H1 (cell line): ENCODE measurements around the gene RUNX1.

Experiments used
- CEBPB ChIP-seq: IDR thresholded peaks from 2 replicates; pipeline ENCODE4 v1.6.1; 2012; ENCODE audit warnings: low read depth, low read length
- CHD2 ChIP-seq: IDR thresholded peaks from 2 replicates; pipeline ENCODE4 v1.6.1; 2012; ENCODE audit warnings: low read length, improper control_type of control experiment
- CTCF ChIP-seq, 3 experiments: IDR thresholded peaks; 1 replicate in 2 of 3; 2 replicates in 1 of 3; pipeline versions ENCODE4 v1.5.1 to v1.6.1; 2011; ENCODE audit warnings: low read length in 3 of 3, mild to moderate bottlenecking in 3 of 3, inconsistent platforms in 2 of 3, low read depth in 1 of 3, moderate library complexity in 1 of 3; ENCODE audit not compliant: insufficient read depth in 1 of 3; ENCODE audit errors: control extremely low read depth in 1 of 3
- EP300 ChIP-seq, 2 experiments: IDR thresholded peaks; 1 replicate in 1 of 2; 2 replicates in 1 of 2; pipeline ENCODE4 v1.6.1; 2011 to 2012; ENCODE audit warnings: low read depth in 2 of 2, low read length in 2 of 2, mild to moderate bottlenecking in 2 of 2, borderline replicate concordance in 1 of 2, inconsistent platforms in 1 of 2, moderate library complexity in 1 of 2
- EZH2 ChIP-seq: fragments of 200-600 bp; sonication (generic); IDR thresholded peaks from 2 replicates; pipeline ENCODE4 v1.7.1; 2012; ENCODE audit warnings: low read depth, mild to moderate bottlenecking, moderate library complexity, low read length, inconsistent platforms; ENCODE audit not compliant: severe bottlenecking
- GTF2F1 ChIP-seq: IDR thresholded peaks from 2 replicates; pipeline ENCODE4 v1.6.1; 2012; ENCODE audit warnings: low read depth, low read length, improper control_type of control experiment, borderline replicate concordance
- POLR2A ChIP-seq, 2 experiments: IDR thresholded peaks; 1 replicate in 1 of 2; 2 replicates in 1 of 2; pipeline ENCODE4 v1.6.1; 2011; ENCODE audit warnings: low read depth in 2 of 2, low read length in 2 of 2, mild to moderate bottlenecking in 2 of 2; ENCODE audit errors: control extremely low read depth in 1 of 2
- POLR2AphosphoS5 ChIP-seq: IDR thresholded peaks from 2 replicates; pipeline ENCODE4 v1.6.1; 2011; ENCODE audit warnings: low read depth, low read length
- SP1 ChIP-seq: IDR thresholded peaks from 2 replicates; pipeline ENCODE4 v1.6.1; 2011; ENCODE audit warnings: low read depth, low read length
- TAF1 ChIP-seq: IDR thresholded peaks from 2 replicates; pipeline ENCODE4 v1.6.1; 2011; ENCODE audit warnings: mild to moderate bottlenecking, low read depth, low read length
- ZNF274 ChIP-seq: IDR thresholded peaks from 2 replicates; pipeline ENCODE4 v1.7.0; 2012; ENCODE audit warnings: low read length, borderline replicate concordance; ENCODE audit errors: extremely low read depth

GRCh38 chr21:34788879-34789278 lies 260.2 kb downstream of the RUNX1 start:
- TF ChIP-seq POLR2A (IDR thresholded peaks at IDR 0.05; ENCODE audit: control extremely low read depth in 1 of 2, low read depth in 2 of 2, low read length in 2 of 2) (no peak), CTCF (IDR thresholded peaks at IDR 0.05; ENCODE audit: control extremely low read depth in 1 of 3, insufficient read depth in 1 of 3, low read depth in 1 of 3, low read length in 3 of 3) (no peak), EZH2 (no peak), POLR2AphosphoS5 (no peak), ZNF274 (no peak), EP300 (IDR thresholded peaks at IDR 0.05; ENCODE audit: borderline replicate concordance in 1 of 2, low read depth in 2 of 2, low read length in 2 of 2) (no peak), GTF2F1 (no peak), SP1 (no peak), CEBPB (no peak), CHD2 (no peak), TAF1 (no peak)
